Adrenal gland (tissue), 12 donors: ENCODE results near the gene ATP13A5. TPM values are rescaled to one million over a fixed set of nuclear protein-coding genes. Genes with fewer than 3 reads are reported as not detected.
A peak's percentile ranks its signal among the peaks of the same experiment; 100 is the strongest.

Experiments used
- DNase-seq, 7 donors: peaks; one replicate each; pipeline ENCODE4 v3.0.0-alpha.2; 2019 to 2020
- H3K27ac ChIP-seq, 5 donors: fragments of 200-600 bp; sonication (generic) in 4 of 5; 1 replicate in 3 of 5; 2 replicates in 2 of 5; pipeline versions ENCODE4 v1.5.1 to v1.8.0; 2016 to 2020; ENCODE audit warnings: mild to moderate bottlenecking in 1 of 5
- H3K27me3 ChIP-seq: fragments of 200-600 bp; 2 replicates; pipeline ENCODE4 v1.8.0; 2021
- H3K36me3 ChIP-seq, 2 donors: fragments of 200-600 bp; replicated peaks in 1 of 2; 1 replicate in 1 of 2; 2 replicates in 1 of 2; pipeline versions ENCODE4 v1.5.1 to v1.8.0; 2018 to 2022
- H3K4me1 ChIP-seq, 2 donors: fragments of 200-600 bp; replicated peaks in 1 of 2; 1 replicate in 1 of 2; 2 replicates in 1 of 2; pipeline versions ENCODE4 v1.5.1 to v1.8.0; 2018 to 2021
- H3K4me3 ChIP-seq, 4 donors: fragments of 200-600 bp; sonication (generic) in 3 of 4; one replicate each; pipeline ENCODE4 v1.5.1; 2016 to 2018
- H3K9me3 ChIP-seq, 3 donors: fragments of 200-600 bp; sonication (generic) in 1 of 3; replicated peaks in 1 of 3; 1 replicate in 2 of 3; 2 replicates in 1 of 3; pipeline versions ENCODE4 v1.5.1 to v1.8.0; 2016 to 2021
- POLR2A ChIP-seq, 2 donors: fragments of 450-650 bp; IDR thresholded peaks; one replicate each; pipeline ENCODE4 v1.6.1; 2017; ENCODE audit warnings: antibody characterized with exemption in 2 of 2, mild to moderate bottlenecking in 2 of 2, moderate library complexity in 1 of 2
- WGBS, 4 donors: extraction: QIAGEN DNeasy Blood & Tissue Kit in 2 of 4; methylation state at CpG; one replicate each; pipeline versions ENCODE4 v1.1.5 to v1.1.7; 2013 to 2017; 5-methylcytosine and 5-hydroxymethylcytosine counted together
- intact Hi-C, 2 donors: fragments of 100-400 bp; cut with DNase I; formaldehyde crosslinking; loops; one replicate each; pipeline versions ENCODE4 v1.14.1 to v1.15.0; 2022 to 2023
- polyA plus RNA-seq, 3 donors: library from polyadenylated mRNA; stranded (reverse); fragments of 200-250 nt in 2 of 3; fragments of 350-450 nt in 1 of 3; fragmentation: Illumina TruSeq in 1 of 3; extraction: RNeasy Lipid Tissue Mini Kit (QIAGEN cat#74804) in 1 of 3; gene quantifications; one replicate each; pipeline ENCODE4 v1.2.3, GENCODE V29; 2013 to 2014
- total RNA-seq, 9 donors: library from RNA; depleted of rRNA in 4 of 9; stranded (reverse); fragments of >200 nt in 4 of 9; fragments of 120-200 nt in 1 of 9; fragmentation: NEBNext Ultra II Directional in 1 of 9; extraction: Animal tissue kit (Norgen Biotek cat#: 25700) in 1 of 9; gene quantifications; one replicate each; pipeline versions ENCODE4 v1.1.0 to v1.2.4, GENCODE V29; 2013 to 2023
- TF ChIP-seq, protein P1 (sequence below), 6 experiments: fragments of 450-650 bp in 4 of 6; fragments of 200-600 bp in 2 of 6; sonication (generic) in 1 of 6; IDR thresholded peaks; 1 replicate in 5 of 6; 2 replicates in 1 of 6; pipeline versions ENCODE4 v1.5.1 to v1.8.0; 2016 to 2021; ENCODE audit warnings: antibody characterized with exemption in 6 of 6, mild to moderate bottlenecking in 2 of 6, moderate library complexity in 1 of 6
- donor health status: healthy with polysubstance abuse.
- donor health status: Bipolar disorder and iron deficiency.
- donor health status: DM: yes; HTN: yes; CAD: no.
- donor health status: DM: no; HTN: no; CAD: no.
- donor health status: DM: no; HTN: no; CAD: no.
- donor health status: DM: yes; HTN: yes; CAD: no.

ATP13A5 gene
- total and polyA plus RNA-seq, 12 donors = 1.1 TPM; not detected in 11

DNA sequence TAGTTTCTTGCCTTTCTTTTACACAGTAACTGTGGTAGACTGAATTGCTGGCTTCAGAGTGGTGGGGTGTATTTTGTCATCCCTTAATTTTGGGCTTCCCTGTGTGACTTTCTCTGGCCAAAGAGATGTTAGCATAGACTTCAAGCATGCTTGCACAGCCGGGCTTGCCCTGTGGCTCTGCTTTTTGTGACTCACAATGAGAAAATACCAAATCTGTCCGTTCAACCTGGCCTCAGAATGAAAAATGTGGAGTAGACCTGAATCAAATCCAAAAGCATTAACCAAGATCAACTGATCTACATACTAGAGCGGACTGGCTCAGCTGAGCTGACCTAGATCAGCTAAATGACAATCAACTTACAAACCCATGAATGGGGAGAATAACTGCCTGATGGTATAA lies 86.2 kb downstream of the ATP13A5 start:
- WGBS, 4 donors = 34 to 78% (median 65%) methylated on average over 3 of the region's 3 CpGs
- no peak overlapping the region for H3K27ac ChIP-seq
- H3K36me3 ChIP-seq = no peaks in the 10 kb centered on the region
- intact Hi-C loops = no loop called here
- no peak overlapping the region for H3K4me3 ChIP-seq
- peak in 1 of 7 donors; percentile 23 for DNase-seq
- TF ChIP-seq, protein P1, sequence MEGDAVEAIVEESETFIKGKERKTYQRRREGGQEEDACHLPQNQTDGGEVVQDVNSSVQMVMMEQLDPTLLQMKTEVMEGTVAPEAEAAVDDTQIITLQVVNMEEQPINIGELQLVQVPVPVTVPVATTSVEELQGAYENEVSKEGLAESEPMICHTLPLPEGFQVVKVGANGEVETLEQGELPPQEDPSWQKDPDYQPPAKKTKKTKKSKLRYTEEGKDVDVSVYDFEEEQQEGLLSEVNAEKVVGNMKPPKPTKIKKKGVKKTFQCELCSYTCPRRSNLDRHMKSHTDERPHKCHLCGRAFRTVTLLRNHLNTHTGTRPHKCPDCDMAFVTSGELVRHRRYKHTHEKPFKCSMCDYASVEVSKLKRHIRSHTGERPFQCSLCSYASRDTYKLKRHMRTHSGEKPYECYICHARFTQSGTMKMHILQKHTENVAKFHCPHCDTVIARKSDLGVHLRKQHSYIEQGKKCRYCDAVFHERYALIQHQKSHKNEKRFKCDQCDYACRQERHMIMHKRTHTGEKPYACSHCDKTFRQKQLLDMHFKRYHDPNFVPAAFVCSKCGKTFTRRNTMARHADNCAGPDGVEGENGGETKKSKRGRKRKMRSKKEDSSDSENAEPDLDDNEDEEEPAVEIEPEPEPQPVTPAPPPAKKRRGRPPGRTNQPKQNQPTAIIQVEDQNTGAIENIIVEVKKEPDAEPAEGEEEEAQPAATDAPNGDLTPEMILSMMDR (IDR thresholded peaks at IDR 0.05) = no peak
- TF ChIP-seq POLR2A (IDR thresholded peaks at IDR 0.05) = no peak
- no peaks in the 10 kb centered on the region for H3K4me1 ChIP-seq
- H3K27me3 ChIP-seq = no peaks in the 10 kb centered on the region
- no peaks in the 10 kb centered on the region for H3K9me3 ChIP-seq

DNA sequence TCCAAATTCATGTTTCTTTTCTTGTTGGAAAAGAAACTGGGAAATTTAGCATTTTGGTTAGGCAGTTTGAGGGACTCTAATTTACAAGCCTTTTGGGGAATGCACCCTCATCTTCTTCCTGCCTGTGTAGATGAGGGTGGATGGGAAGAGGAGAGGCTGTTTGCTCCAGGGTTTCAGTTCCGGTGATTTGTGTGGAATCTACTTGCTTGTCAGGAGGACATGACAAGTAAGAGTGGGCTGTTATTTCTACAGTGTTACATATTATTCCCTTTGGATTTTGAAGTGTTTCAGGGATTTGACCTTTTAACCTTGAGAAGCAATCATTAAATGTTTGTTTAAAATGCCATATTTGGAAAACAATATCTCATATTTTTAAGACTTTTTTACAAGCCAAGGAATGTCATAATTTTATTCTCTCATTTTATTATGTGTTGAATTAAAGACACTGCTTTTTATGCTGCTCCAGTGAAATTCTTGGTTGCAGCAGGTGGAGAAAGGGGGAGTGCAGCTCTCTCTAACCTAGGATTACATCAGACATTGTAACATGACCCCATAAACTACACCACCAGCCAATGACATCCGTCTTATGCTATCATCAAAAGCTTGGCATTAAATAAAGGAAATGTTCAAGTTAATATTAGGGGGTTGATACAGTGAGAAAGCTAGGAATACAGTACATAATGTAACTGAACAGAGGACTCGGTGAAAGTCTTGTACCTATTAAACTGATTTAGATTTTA lies 107.3 kb downstream of the ATP13A5 start:
- no peaks in the 10 kb centered on the region for H3K4me1 ChIP-seq
- H3K9me3 ChIP-seq = no peaks in the 10 kb centered on the region
- TF ChIP-seq POLR2A (IDR thresholded peaks at IDR 0.05) = no peak
- TF ChIP-seq, protein P1 (IDR thresholded peaks at IDR 0.05) = no peak
- no peaks in the 10 kb centered on the region for H3K27me3 ChIP-seq
- WGBS, 4 donors = 82 to 87% (median 84%) methylated on average over 3 of the region's 3 CpGs
- intact Hi-C loops = no loop called here
- H3K36me3 ChIP-seq = no peaks in the 10 kb centered on the region
- no peak for DNase-seq
- no peak overlapping the region for H3K4me3 ChIP-seq
- no peak overlapping the region for H3K27ac ChIP-seq

DNA sequence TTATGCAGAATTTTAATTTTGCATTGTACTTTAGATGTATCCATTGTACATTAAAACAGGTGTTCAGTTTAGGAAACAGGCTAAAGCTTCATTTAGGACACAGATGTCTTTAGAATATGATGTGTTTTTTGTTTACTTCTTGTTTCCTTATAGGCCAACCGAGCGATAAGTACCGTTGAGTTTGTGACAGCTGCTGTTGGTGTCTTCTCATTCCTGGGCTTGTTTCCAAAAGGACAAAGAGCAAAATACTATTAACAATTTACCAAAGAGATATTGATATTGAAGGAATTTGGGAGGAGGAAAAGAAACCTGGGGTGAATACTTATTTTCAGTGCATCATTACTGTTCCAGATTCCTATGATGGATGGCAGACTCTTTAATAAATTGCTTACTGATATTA lies 108.1 kb downstream of the ATP13A5 start:
- Histone ChIP-seq H3K27me3 (no peaks in the 10 kb centered on the region), H3K4me3 (no peak overlapping the region), H3K27ac (no peak overlapping the region), H3K4me1 (no peaks in the 10 kb centered on the region), H3K9me3 (no peaks in the 10 kb centered on the region), H3K36me3 (no peaks in the 10 kb centered on the region)
- DNase-seq = no peak
- WGBS, 4 donors = 72 to 82% (median 80%) methylated on average over 3 of the region's 3 CpGs
- intact Hi-C loops = no loop called here
- TF ChIP-seq, protein P1 (IDR thresholded peaks at IDR 0.05) = no peak
- TF ChIP-seq POLR2A (IDR thresholded peaks at IDR 0.05) = no peak

DNA sequence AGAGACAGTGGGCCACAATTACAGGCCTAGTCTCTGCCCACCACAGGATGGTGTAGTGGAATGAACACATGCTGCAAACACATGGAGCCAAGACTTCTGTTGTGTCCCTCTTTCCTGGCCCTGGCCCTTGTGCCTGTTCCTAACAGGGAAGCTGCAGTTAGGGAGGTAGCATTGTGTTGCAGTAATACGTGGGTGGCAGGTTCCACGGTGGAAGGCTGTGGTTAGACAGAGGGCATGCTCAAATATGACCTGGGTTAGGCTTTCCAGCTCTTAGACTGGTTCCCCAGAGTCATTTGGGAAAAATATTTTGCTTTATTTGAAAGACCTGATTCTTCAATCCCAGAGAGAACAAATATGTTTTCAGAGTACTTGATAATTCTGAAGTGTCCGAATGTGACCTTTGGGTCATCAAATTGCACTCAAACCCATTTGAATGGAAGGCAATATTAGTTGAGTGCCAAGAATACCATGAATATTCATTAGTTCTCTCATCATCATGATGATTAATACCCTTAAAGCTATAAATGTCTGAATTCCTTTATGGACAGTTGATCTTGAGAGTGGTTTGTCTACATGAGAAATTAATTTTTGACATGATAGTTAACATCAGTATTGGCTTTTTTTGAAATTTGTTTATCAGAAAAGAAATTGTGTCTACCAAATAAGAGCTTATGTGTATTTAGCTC lies 109.1 kb downstream of the ATP13A5 start:
- WGBS, 4 donors = 77 to 90% (median 85%) methylated on average over 3 of the region's 3 CpGs
- H3K4me3 ChIP-seq = no peak overlapping the region
- TF ChIP-seq POLR2A (IDR thresholded peaks at IDR 0.05) = no peak
- TF ChIP-seq, protein P1 (IDR thresholded peaks at IDR 0.05) = no peak
- no peaks in the 10 kb centered on the region for H3K27me3 ChIP-seq
- DNase-seq = no peak
- H3K27ac ChIP-seq = no peak overlapping the region
- H3K36me3 ChIP-seq = no peaks in the 10 kb centered on the region
- no peaks in the 10 kb centered on the region for H3K9me3 ChIP-seq
- no peaks in the 10 kb centered on the region for H3K4me1 ChIP-seq
- intact Hi-C loops = no loop called here
